ENCODE results near the gene PET100. TPM values are rescaled to one million over a fixed set of nuclear protein-coding genes. Genes with fewer than 3 reads are reported as not detected.

PET100 gene
- total RNA-seq, 1 experiment from 2014 or later = 101 TPM

GRCh38 chr19:7602935-7603497 lies 26.6 kb upstream of the PET100 start:
- no peak overlapping the region for H3K9ac ChIP-seq (ENCODE audit: low read length)
- H3K27ac ChIP-seq (ENCODE audit: low read length) = no peak overlapping the region
- CTCF ChIA-PET = no interaction called here
- H3F3A ChIP-seq (ENCODE audit: low read length, unreplicated experiment) = no peaks in the 10 kb centered on the region
- intact Hi-C loops (cut with micrococcal nuclease) = no loop called here
- peaks cover 10% of the 10 kb centered on the region; the same call in 1 of the 2 replicates for H4K20me1 ChIP-seq (ENCODE audit: low read length)
- H2AFZ ChIP-seq (ENCODE audit: low read length) = no peak overlapping the region
- no peaks in the 10 kb centered on the region for H3K9me3 ChIP-seq (ENCODE audit: low read length)
- no peaks in the 10 kb centered on the region for H3K27me3 ChIP-seq (ENCODE audit: low read length)
- no peaks in the 10 kb centered on the region for H3K9me2 ChIP-seq (replicated peaks; ENCODE audit: low read length)
- ATAC-seq (no peak), DNase-seq (no peak)
- no peak for TF ChIP-seq CTCF (conservative IDR thresholded peaks at IDR 0.05; ENCODE audit: low read depth, low read length)
- H3K79me2 ChIP-seq (ENCODE audit: low read length) = peaks cover 9% of the 10 kb centered on the region
- no peak overlapping the region for H3K4me2 ChIP-seq (ENCODE audit: low read length)
- peaks cover under 1% of the 10 kb centered on the region; the same call in 1 of the 2 replicates for H3K36me3 ChIP-seq (ENCODE audit: low read depth, low read length)
- no peak overlapping the region for H3K4me3 ChIP-seq (ENCODE audit: low read length)
- H3K4me1 ChIP-seq (ENCODE audit: insufficient read depth, low read length) = peaks cover under 1% of the 10 kb centered on the region; the same call in 1 of the 2 replicates
- no TSS peak for BruUV-seq (replicated peaks)
- POLR2A ChIA-PET (ENCODE audit: unreplicated experiment) = no interaction called here

DNA sequence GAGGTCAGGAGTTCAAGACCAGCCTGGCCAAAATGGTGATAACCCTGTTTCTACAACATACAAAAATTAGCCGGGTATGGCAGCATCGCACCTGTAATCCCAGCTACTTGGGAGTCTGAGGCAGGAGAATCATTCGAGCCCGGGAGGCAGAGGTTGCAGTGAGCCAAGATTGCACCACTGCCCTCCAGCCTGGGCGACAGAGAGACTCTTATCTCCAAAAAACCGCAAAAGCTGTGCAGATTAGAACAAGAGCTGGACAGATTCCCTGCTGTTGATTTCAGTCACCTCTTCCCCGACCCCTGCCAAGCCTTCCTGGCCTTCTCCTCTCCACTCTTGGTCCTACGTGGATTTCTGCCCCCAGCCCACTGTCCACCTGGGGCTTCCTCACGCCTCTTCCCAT lies 25.7 kb upstream of the PET100 start:
- Histone ChIP-seq H3K79me2 (ENCODE audit: low read length) (peaks cover 5% of the 10 kb centered on the region), H2AFZ (ENCODE audit: low read length) (no peak overlapping the region), H3K36me3 (ENCODE audit: low read depth, low read length) (peaks cover 4% of the 10 kb centered on the region; the same call in 1 of the 2 replicates), H3K27me3 (ENCODE audit: low read length) (no peaks in the 10 kb centered on the region), H4K20me1 (ENCODE audit: low read length) (peaks cover 7% of the 10 kb centered on the region; the same call in 1 of the 2 replicates), H3F3A (ENCODE audit: low read length, unreplicated experiment) (no peaks in the 10 kb centered on the region), H3K9ac (ENCODE audit: low read length) (no peak overlapping the region), H3K4me2 (ENCODE audit: low read length) (no peak overlapping the region), H3K9me2 (replicated peaks; ENCODE audit: low read length) (no peaks in the 10 kb centered on the region), H3K27ac (ENCODE audit: low read length) (no peak overlapping the region), H3K4me3 (ENCODE audit: low read length) (no peak overlapping the region), H3K4me1 (ENCODE audit: insufficient read depth, low read length) (no peaks in the 10 kb centered on the region), H3K9me3 (ENCODE audit: low read length) (no peaks in the 10 kb centered on the region)
- CTCF ChIA-PET = no interaction called here
- intact Hi-C loops (cut with micrococcal nuclease) = no loop called here
- ATAC-seq (no peak), DNase-seq (no peak)
- no TSS peak for BruUV-seq (replicated peaks)
- no peak for TF ChIP-seq EZH2phosphoT487 (IDR thresholded peaks at IDR 0.05; ENCODE audit: borderline replicate concordance, low read length)
- TF ChIP-seq EZH2 (IDR thresholded peaks at IDR 0.05; ENCODE audit: low read length, unreplicated experiment) = no peak
- TF ChIP-seq CTCF (conservative IDR thresholded peaks at IDR 0.05; ENCODE audit: low read depth, low read length) = no peak
- POLR2A ChIA-PET (ENCODE audit: unreplicated experiment) = no interaction called here

- BruUV-seq (replicated peaks) = no TSS peak
- no peak overlapping the region for H3K27ac ChIP-seq (ENCODE audit: low read length)
- H3K9me2 ChIP-seq (replicated peaks; ENCODE audit: low read length) = no peaks in the 10 kb centered on the region
- no peaks in the 10 kb centered on the region for H3F3A ChIP-seq (ENCODE audit: low read length, unreplicated experiment)
- H3K27me3 ChIP-seq (ENCODE audit: low read length) = no peaks in the 10 kb centered on the region
- H4K20me1 ChIP-seq (ENCODE audit: low read length) = peaks cover 7% of the 10 kb centered on the region; the same call in 1 of the 2 replicates
- H3K79me2 ChIP-seq (ENCODE audit: low read length) = peaks cover 5% of the 10 kb centered on the region
- no peak overlapping the region for H3K4me2 ChIP-seq (ENCODE audit: low read length)
- DNase-seq (peak; percentile 71), ATAC-seq (peak; percentile 83)
- ChIA-PET POLR2A (ENCODE audit: unreplicated experiment) (no interaction called here), CTCF (interaction anchor here (0.9 to 1.0 kb wide), 3 partner anchors 37 to 99 kb away, joined by 4 to 6 read pairs (median 5); partner anchors contain the start of gene TRAPPC5)
- H3K4me1 ChIP-seq (ENCODE audit: insufficient read depth, low read length) = no peaks in the 10 kb centered on the region
- no peak overlapping the region for H2AFZ ChIP-seq (ENCODE audit: low read length)
- H3K4me3 ChIP-seq (ENCODE audit: low read length) = no peak overlapping the region
- no peaks in the 10 kb centered on the region for H3K9me3 ChIP-seq (ENCODE audit: low read length)
- H3K36me3 ChIP-seq (ENCODE audit: low read depth, low read length) = peaks cover 4% of the 10 kb centered on the region; the same call in 1 of the 2 replicates
- TF ChIP-seq EZH2phosphoT487 (IDR thresholded peaks at IDR 0.05; ENCODE audit: borderline replicate concordance, low read length) (no peak), EZH2 (IDR thresholded peaks at IDR 0.05; ENCODE audit: low read length, unreplicated experiment) (no peak)
- no peak overlapping the region for H3K9ac ChIP-seq (ENCODE audit: low read length)
- intact Hi-C loops (cut with micrococcal nuclease) = no loop called here
Measured at GRCh38 chr19:7605490-7606222, 23.9 kb upstream of the PET100 start.

All from PC-3 (cell line).